Caco-2 (cell line): Measurements from ENCODE around the gene ST6GALNAC3. TPM values are rescaled to one million over a fixed set of nuclear protein-coding genes. Genes with fewer than 3 reads are reported as not detected.

Source experiments
- BruUV-seq: library from RNA; stranded (reverse); fragments of 400-500 nt; replicated peaks from 2 replicates; lab custom pipeline; 2021; lab: Mats Ljungman, UMichigan
- CTCF ChIA-PET: fragments of 300-600 bp; sonication (Branson Sonifier 250); formaldehyde crosslinking; loops from one replicate; lab custom pipeline; 2022; ENCODE audit warnings: antibody characterized with exemption; lab: Charles Lee
- POLR2A ChIA-PET: fragments of 300-600 bp; sonication (Branson Sonifier 250); formaldehyde crosslinking; loops from one replicate; lab custom pipeline; 2022; ENCODE audit warnings: antibody characterized with exemption; lab: Charles Lee
- DNase-seq, 2 experiments: peaks; one replicate each; pipeline versions ENCODE4 v3.0.0 to v3.0.0-alpha.2; 2020 to 2022
- H3K27me3 ChIP-seq: replicated peaks from 2 replicates; pipeline ENCODE4 v1.6.0; 2011; ENCODE audit warnings: low read length; ENCODE audit not compliant: control insufficient read depth, insufficient read depth
- H3K36me3 ChIP-seq: 2 replicates; pipeline ENCODE4 v1.5.1; 2011; ENCODE audit warnings: low read length; ENCODE audit not compliant: control insufficient read depth, insufficient read depth
- H3K4me1 ChIP-seq: fragments of 250-450 bp; sonication (Bioruptor Pico); 2 replicates; pipeline ENCODE4 v1.5.1; 2020; ENCODE audit warnings: mild to moderate bottlenecking
- H3K4me3 ChIP-seq: 2 replicates; pipeline ENCODE4 v1.5.1; 2011; ENCODE audit warnings: low read depth, mild to moderate bottlenecking, control low read depth, low read length
- H3K9me3 ChIP-seq: fragments of 250-450 bp; sonication (Bioruptor Pico); 2 replicates; pipeline ENCODE4 v1.5.1; 2020; ENCODE audit warnings: mild to moderate bottlenecking, moderate library complexity
- H3K27ac Mint-ChIP-seq: one replicate; pipeline ENCODE4 v1.8.0; 2022; ENCODE audit warnings: mixed read lengths; ENCODE audit not compliant: unreplicated experiment
- H3K27me3 Mint-ChIP-seq: one replicate; pipeline ENCODE4 v1.8.0; 2022; ENCODE audit warnings: mixed read lengths; ENCODE audit not compliant: insufficient read depth, unreplicated experiment
- H3K36me3 Mint-ChIP-seq: one replicate; pipeline ENCODE4 v1.8.0; 2022; ENCODE audit warnings: mild to moderate bottlenecking, mixed read lengths; ENCODE audit not compliant: insufficient read depth, unreplicated experiment
- H3K4me1 Mint-ChIP-seq: one replicate; pipeline ENCODE4 v1.8.0; 2022; ENCODE audit warnings: low read depth, mixed read lengths; ENCODE audit not compliant: unreplicated experiment
- H3K4me3 Mint-ChIP-seq: one replicate; pipeline ENCODE4 v1.8.0; 2022; ENCODE audit warnings: mild to moderate bottlenecking, moderate library complexity, mixed read lengths; ENCODE audit not compliant: unreplicated experiment
- H3K9me3 Mint-ChIP-seq: one replicate; pipeline ENCODE4 v1.8.0; 2022; ENCODE audit warnings: mixed read lengths; ENCODE audit not compliant: unreplicated experiment
- CTCF ChIP-seq, 2 experiments: fragments of 200-600 bp in 1 of 2; IDR thresholded peaks; 1 replicate in 1 of 2; 2 replicates in 1 of 2; pipeline versions ENCODE4 v1.5.1 to v1.8.0; 2011 to 2022; ENCODE audit warnings: antibody characterized with exemption in 1 of 2, control low read depth in 1 of 2, inconsistent platforms in 1 of 2, low read depth in 1 of 2, low read length in 1 of 2, mild to moderate bottlenecking in 1 of 2, moderate library complexity in 1 of 2; ENCODE audit not compliant: insufficient read depth in 1 of 2, severe bottlenecking in 1 of 2, unreplicated experiment in 1 of 2
- intact Hi-C: fragments of 100-400 bp; cut with micrococcal nuclease; formaldehyde crosslinking; loops from one replicate; pipeline ENCODE4 v1.10.0; 2022; ENCODE audit not compliant: unreplicated experiment
- total RNA-seq: library from RNA; stranded (reverse); gene quantifications from 2 replicates; pipeline ENCODE4 v1.2.3, GENCODE V29; 2022

The ST6GALNAC3 gene
- total RNA-seq, 1 experiment from 2014 or later, result 16.0 TPM

- no peaks in the 10 kb centered on the region for H3K27me3 Mint-ChIP-seq
- intact Hi-C loops, result no loop called here
- no peak for DNase-seq
- ChIA-PET POLR2A (no interaction called here), CTCF (no interaction called here)
- Histone ChIP-seq H3K27me3 (no peaks in the 10 kb centered on the region), H3K4me3 (no peak overlapping the region), H3K4me1 (no peaks in the 10 kb centered on the region), H3K36me3 (no peaks in the 10 kb centered on the region), H3K9me3 (no peaks in the 10 kb centered on the region)
- no peaks in the 10 kb centered on the region for H3K4me1 Mint-ChIP-seq
- H3K27ac Mint-ChIP-seq, result no peak overlapping the region
- no peaks in the 10 kb centered on the region for H3K36me3 Mint-ChIP-seq
- no TSS peak for BruUV-seq
- H3K9me3 Mint-ChIP-seq, result no peaks in the 10 kb centered on the region
- TF ChIP-seq CTCF (IDR thresholded peaks at IDR 0.05; ENCODE audit: insufficient read depth in 1 of 2, low read depth in 1 of 2, low read length in 1 of 2, severe bottlenecking in 1 of 2, unreplicated experiment in 1 of 2), result no peak
- H3K4me3 Mint-ChIP-seq, result no peak overlapping the region
Observed at GRCh38 chr1:76463278-76463677, 388.7 kb downstream of the ST6GALNAC3 start.

- no peaks in the 10 kb centered on the region for H3K4me1 Mint-ChIP-seq
- no peaks in the 10 kb centered on the region for H3K36me3 Mint-ChIP-seq
- DNase-seq, result no peak
- no peaks in the 10 kb centered on the region for H3K9me3 Mint-ChIP-seq
- BruUV-seq, result no TSS peak
- Histone ChIP-seq H3K4me1 (no peaks in the 10 kb centered on the region), H3K36me3 (no peaks in the 10 kb centered on the region), H3K9me3 (no peaks in the 10 kb centered on the region), H3K4me3 (no peak overlapping the region), H3K27me3 (no peaks in the 10 kb centered on the region)
- intact Hi-C loops, result no loop called here
- ChIA-PET POLR2A (no interaction called here), CTCF (no interaction called here)
- no peaks in the 10 kb centered on the region for H3K27me3 Mint-ChIP-seq
- no peak overlapping the region for H3K27ac Mint-ChIP-seq
- no peak overlapping the region for H3K4me3 Mint-ChIP-seq
- TF ChIP-seq CTCF (IDR thresholded peaks at IDR 0.05; ENCODE audit: insufficient read depth in 1 of 2, low read depth in 1 of 2, low read length in 1 of 2, severe bottlenecking in 1 of 2, unreplicated experiment in 1 of 2), result no peak
Observed at GRCh38 chr1:76463849-76464248, 389.3 kb downstream of the ST6GALNAC3 start.

- no peak for TF ChIP-seq CTCF (IDR thresholded peaks at IDR 0.05; ENCODE audit: insufficient read depth in 1 of 2, low read depth in 1 of 2, low read length in 1 of 2, severe bottlenecking in 1 of 2, unreplicated experiment in 1 of 2)
- POLR2A ChIA-PET, result no interaction called here
- intact Hi-C loops, result no loop called here
- no peaks in the 10 kb centered on the region for H3K36me3 Mint-ChIP-seq
- H3K4me3 ChIP-seq, result no peak overlapping the region
- BruUV-seq, result no TSS peak
- H3K4me1 Mint-ChIP-seq, result no peaks in the 10 kb centered on the region
- H3K27me3 Mint-ChIP-seq, result no peaks in the 10 kb centered on the region
- H3K9me3 Mint-ChIP-seq, result no peaks in the 10 kb centered on the region
- H3K4me3 Mint-ChIP-seq, result no peak overlapping the region
- H3K36me3 ChIP-seq, result no peaks in the 10 kb centered on the region
- no peak overlapping the region for H3K27ac Mint-ChIP-seq
- no peaks in the 10 kb centered on the region for H3K27me3 ChIP-seq
- CTCF ChIA-PET, result no interaction called here
- H3K4me1 ChIP-seq, result no peaks in the 10 kb centered on the region
- H3K9me3 ChIP-seq, result no peaks in the 10 kb centered on the region
- no peak for DNase-seq
Observed at GRCh38 chr1:76465030-76465429, 390.5 kb downstream of the ST6GALNAC3 start.
